Measurements from ENCODE around the gene PROX1. TPM values are rescaled to one million over a fixed set of nuclear protein-coding genes. Genes with fewer than 3 reads are reported as not detected.
A peak's percentile ranks its signal among the peaks of the same experiment; 100 is the strongest.

PROX1 gene
- total RNA-seq, 2 experiments from 2014 or later: 0.09 to 0.14 TPM

DNA sequence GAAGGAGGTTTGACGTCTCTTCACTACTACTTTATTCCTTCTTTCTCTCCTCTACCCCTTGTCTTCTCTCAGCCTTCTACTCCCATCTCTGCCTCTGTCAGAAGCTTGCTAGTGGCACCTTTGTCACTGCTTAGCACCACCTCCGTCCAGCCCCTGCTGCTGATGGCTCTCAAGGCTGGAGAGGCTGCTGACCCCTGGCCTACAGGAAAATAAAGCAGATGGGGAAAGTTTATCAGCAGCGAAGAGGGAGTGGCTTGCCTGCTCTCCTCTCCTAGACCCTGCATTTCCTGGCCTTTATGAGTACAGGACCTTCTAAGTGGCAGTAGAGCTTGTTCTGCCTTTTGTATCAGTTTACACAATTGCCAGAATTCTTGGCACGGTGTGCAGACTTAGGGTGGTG is 27.0 kb downstream of the PROX1 start:
- peaks cover 3% of the 10 kb centered on the region for H3K4me1 Mint-ChIP-seq
- DNase-seq: no peak
- no peak overlapping the region for H3K4me3 Mint-ChIP-seq
- no peaks in the 10 kb centered on the region for H3K36me3 Mint-ChIP-seq (ENCODE audit: low read depth)
- intact Hi-C loops (cut with DNase I, micrococcal nuclease): no loop called here
- no peaks in the 10 kb centered on the region for H3K9me3 Mint-ChIP-seq (ENCODE audit: low read depth)
- H3K27ac Mint-ChIP-seq: no peak overlapping the region
- ChIA-PET POLR2A (no interaction called here), CTCF (no interaction called here)
- no peak for ATAC-seq
- no peaks in the 10 kb centered on the region for H3K27me3 Mint-ChIP-seq

DNA sequence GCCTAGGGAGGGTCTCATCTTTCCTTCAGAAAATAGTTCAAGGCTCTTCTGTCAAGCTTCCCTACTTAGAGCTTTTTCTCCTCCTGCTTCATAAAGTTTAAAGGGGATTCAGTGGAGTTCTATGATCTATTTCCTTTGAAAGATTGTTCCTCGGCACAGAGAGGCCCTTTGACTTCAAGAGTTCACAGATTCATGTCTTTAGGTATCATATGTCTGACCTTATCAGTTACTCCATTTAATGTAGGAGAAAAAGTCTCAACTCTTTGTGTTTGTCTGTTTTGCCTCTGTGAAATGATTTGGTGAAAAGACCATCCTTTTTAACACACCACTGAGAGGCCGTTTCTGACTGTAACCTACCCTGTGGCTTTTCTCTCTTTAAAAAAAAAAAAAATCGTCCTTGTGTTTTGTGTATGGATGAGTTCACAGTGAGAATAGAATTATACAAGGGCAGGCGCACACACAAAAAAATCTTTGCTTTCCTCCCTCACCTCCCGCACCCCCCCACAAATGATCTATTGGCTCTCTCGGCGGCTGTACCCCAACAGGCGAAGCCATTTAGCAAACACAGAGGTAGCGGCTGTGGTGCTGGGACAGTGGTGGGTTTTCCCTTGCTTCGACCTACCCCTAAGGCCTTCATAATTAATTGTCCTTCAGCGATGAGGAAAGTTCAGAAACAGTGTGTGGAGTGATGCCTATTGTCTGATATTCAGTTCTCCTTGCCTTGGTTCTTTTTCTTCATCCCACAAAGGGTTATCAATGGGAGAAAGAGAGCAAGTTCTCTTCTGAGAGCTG is 29.6 kb downstream of the PROX1 start:
- intact Hi-C loops (cut with DNase I, micrococcal nuclease): no loop called here
- POLR2A ChIA-PET: interaction anchor here (0.7 kb wide), 1 partner anchor 9 kb away, joined by 6 read pairs; no protein-coding TSS in a partner anchor

DNA sequence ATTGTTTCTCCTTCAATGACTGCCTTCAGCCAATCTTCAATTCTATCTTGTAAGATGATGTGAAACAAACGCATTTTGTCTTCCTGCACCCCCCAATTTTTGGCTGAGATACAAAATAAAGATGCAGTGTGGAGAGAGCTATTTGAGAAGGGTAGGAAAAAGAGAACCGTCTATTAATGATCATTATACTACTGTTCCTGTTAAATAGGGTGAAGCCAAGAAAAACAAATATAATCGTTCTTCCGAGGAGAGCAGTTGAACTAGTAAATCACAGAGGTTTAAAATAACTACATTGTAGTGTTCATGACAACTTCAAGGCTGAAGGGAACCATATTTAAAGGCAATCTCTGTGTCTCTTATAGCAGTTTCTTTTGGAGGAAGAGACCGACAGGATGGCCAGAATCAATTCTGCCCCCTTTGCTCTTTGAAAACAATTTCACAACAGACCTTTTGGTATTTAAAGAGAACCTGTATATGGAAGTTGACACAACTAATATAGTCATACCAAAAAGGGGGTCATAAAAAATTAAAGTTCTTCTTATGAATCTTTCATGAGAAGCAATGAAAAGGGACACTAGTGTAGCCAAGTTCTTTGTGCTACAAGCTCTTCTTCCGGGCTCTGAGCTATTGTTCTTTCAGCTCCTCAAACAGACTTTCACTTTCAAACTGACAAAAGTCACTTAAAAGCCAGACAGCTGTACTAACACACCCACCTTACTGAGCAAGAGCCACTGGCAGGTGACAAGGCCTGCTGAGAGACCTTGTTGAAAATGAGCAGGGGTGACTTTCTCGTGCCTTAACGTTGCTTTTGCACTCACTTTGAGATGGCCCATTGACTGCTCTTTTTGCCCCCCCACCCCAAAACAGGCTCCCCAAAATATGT is 30.9 kb downstream of the PROX1 start:
- peak; percentile 11 for DNase-seq
- no peak overlapping the region for H3K27ac Mint-ChIP-seq
- peaks cover 2% of the 10 kb centered on the region for H3K27me3 Mint-ChIP-seq
- POLR2A ChIA-PET: interaction anchor here (0.6 kb wide), 1 partner anchor 43 kb away, joined by 4 read pairs; no protein-coding TSS in a partner anchor
- CTCF ChIA-PET: no interaction called here
- peaks cover 3% of the 10 kb centered on the region for H3K4me1 Mint-ChIP-seq
- no peaks in the 10 kb centered on the region for H3K9me3 Mint-ChIP-seq (ENCODE audit: low read depth)
- no peak overlapping the region for H3K4me3 Mint-ChIP-seq
- intact Hi-C loops (cut with DNase I, micrococcal nuclease): no loop called here
- H3K36me3 Mint-ChIP-seq (ENCODE audit: low read depth): no peaks in the 10 kb centered on the region
- peak; percentile 84 for ATAC-seq

More for the DNA sequence above, 29.6 kb downstream of the PROX1 start:
- no peak for DNase-seq
- no peak overlapping the region for H3K4me3 Mint-ChIP-seq
- CTCF ChIA-PET: no interaction called here
- H3K9me3 Mint-ChIP-seq (ENCODE audit: low read depth): no peaks in the 10 kb centered on the region
- peaks cover 3% of the 10 kb centered on the region for H3K4me1 Mint-ChIP-seq
- no peak overlapping the region for H3K27ac Mint-ChIP-seq
- H3K27me3 Mint-ChIP-seq: no peaks in the 10 kb centered on the region
- no peaks in the 10 kb centered on the region for H3K36me3 Mint-ChIP-seq (ENCODE audit: low read depth)
- no peak for ATAC-seq

DNA sequence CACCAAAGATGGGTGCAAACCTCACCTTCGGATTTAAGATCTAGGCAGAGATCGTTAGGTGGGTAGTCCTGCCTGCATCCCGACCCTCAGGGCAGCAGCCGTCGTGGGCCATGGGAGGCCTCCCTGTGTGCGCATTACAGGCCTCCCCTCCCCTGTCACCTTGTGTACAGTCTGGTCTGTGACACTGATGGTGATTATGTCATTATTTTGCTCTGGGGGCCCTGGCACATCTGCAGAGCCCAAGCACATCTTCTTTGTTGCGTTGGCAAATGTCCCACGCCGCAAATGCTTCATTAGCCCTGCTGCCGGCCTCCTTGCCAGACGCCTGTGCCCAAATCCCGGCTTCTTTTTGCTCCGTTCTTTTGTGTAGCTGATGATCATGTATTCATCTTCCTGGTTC is 31.7 kb downstream of the PROX1 start:
- DNase-seq (no peak), ATAC-seq (no peak)
- Mint-ChIP-seq H3K27me3 (peaks cover 2% of the 10 kb centered on the region), H3K36me3 (ENCODE audit: low read depth) (no peaks in the 10 kb centered on the region), H3K9me3 (ENCODE audit: low read depth) (no peaks in the 10 kb centered on the region), H3K4me3 (no peak overlapping the region), H3K4me1 (peaks cover 3% of the 10 kb centered on the region), H3K27ac (no peak overlapping the region)
- intact Hi-C loops (cut with DNase I, micrococcal nuclease): no loop called here
- ChIA-PET CTCF (no interaction called here), POLR2A (no interaction called here)

DNA sequence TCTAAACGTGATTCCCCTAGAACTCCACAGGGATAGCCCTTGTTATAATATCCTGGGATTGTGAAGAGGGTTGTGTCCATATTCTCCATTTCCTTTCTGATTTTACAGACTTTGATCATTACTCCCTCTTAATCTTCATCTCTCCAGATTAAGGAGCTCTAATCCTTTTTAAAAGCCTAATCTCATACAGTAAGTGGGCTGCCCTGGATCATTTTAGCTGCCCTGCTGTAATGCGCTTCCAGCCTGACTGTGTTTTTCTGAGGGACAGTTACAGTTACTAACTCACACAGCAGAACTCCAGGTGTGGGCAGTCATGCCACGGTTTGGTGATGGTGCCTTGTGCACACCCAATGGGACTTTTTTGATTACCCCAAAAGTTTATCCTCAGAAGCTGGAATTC is 33.5 kb downstream of the PROX1 start:
- H3K9me3 Mint-ChIP-seq (ENCODE audit: low read depth): no peaks in the 10 kb centered on the region
- CTCF ChIA-PET: interaction anchor here (1.1 kb wide), 1 partner anchor 92 kb away, joined by 3 read pairs; no protein-coding TSS in a partner anchor
- intact Hi-C loops (cut with DNase I, micrococcal nuclease): no loop called here
- H3K36me3 Mint-ChIP-seq (ENCODE audit: low read depth): no peaks in the 10 kb centered on the region
- H3K27me3 Mint-ChIP-seq: peaks cover 4% of the 10 kb centered on the region
- no peak for ATAC-seq
- no peak overlapping the region for H3K27ac Mint-ChIP-seq
- peaks cover 3% of the 10 kb centered on the region for H3K4me1 Mint-ChIP-seq
- POLR2A ChIA-PET: no interaction called here
- DNase-seq: no peak
- no peak overlapping the region for H3K4me3 Mint-ChIP-seq

DNA sequence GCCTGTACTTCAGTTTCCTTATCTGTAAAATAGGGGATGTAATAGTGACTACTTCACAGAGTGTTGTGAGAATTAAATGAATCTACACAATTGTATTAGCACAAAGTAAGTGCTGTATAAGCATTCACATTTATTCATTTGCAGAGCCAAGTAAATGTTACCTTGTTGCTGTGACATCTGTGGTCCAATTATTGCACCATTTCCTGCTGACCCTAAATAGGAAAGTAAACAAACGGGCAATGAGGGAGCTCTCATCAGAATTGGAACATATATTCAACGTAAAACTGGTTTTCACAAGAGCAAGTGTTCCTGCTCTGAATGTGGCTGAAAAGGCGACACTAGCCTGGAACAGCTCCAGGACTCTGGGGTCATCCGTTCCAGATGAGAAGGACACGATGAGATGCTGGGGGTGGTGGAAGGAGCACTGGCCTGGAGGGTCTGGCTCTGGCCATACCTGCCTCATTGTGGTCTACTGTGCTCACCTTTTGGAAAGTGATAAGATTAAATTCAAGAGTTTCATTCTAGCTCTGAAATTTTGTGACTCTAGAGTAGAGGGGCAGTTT is 34.5 kb downstream of the PROX1 start:
- Mint-ChIP-seq H3K27me3 (peaks cover 11% of the 10 kb centered on the region), H3K27ac (no peak overlapping the region), H3K9me3 (ENCODE audit: low read depth) (no peaks in the 10 kb centered on the region), H3K4me3 (no peak overlapping the region), H3K4me1 (peaks cover 3% of the 10 kb centered on the region), H3K36me3 (ENCODE audit: low read depth) (no peaks in the 10 kb centered on the region)
- DNase-seq (no peak), ATAC-seq (no peak)
- intact Hi-C loops (cut with DNase I, micrococcal nuclease): no loop called here
- ChIA-PET POLR2A (no interaction called here), CTCF (interaction anchor here (1.1 kb wide), 1 partner anchor 91 kb away, joined by 3 read pairs; no protein-coding TSS in a partner anchor)

DNA sequence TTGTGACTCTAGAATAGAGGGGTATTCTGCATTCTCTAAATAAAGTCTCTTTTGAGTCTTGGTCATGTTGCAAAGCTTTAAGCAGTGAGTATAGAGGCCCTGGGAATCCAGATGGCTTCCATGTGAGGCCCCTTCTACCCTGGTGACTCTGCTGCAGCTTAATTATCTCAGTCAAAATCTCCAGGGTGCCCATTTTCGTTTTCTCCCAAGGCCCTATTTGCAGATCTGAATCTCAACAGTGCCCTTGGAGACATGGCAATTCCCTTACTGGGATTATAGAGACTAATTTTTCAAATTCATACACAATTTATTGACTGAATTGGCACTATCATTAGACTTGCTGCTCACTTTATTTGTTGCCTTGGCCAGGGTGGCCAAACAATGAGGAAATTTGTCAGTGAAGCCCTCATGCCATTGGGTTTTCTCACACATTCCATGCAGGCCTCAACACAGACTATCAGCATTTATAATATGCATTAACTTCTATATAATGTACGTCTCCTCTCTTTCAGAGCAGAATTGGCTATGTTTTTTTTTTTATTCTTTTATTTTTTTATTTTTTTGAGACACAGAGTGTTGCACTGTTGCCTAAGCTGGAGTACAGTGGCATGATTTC is 35.1 kb downstream of the PROX1 start:
- Mint-ChIP-seq H3K4me1 (peaks cover 3% of the 10 kb centered on the region), H3K4me3 (no peak overlapping the region), H3K9me3 (ENCODE audit: low read depth) (no peaks in the 10 kb centered on the region), H3K27me3 (peaks cover 14% of the 10 kb centered on the region), H3K27ac (no peak overlapping the region), H3K36me3 (ENCODE audit: low read depth) (no peaks in the 10 kb centered on the region)
- ATAC-seq: no peak
- intact Hi-C loops (cut with DNase I, micrococcal nuclease): no loop called here
- ChIA-PET CTCF (no interaction called here), POLR2A (no interaction called here)
- no peak for DNase-seq

DNA sequence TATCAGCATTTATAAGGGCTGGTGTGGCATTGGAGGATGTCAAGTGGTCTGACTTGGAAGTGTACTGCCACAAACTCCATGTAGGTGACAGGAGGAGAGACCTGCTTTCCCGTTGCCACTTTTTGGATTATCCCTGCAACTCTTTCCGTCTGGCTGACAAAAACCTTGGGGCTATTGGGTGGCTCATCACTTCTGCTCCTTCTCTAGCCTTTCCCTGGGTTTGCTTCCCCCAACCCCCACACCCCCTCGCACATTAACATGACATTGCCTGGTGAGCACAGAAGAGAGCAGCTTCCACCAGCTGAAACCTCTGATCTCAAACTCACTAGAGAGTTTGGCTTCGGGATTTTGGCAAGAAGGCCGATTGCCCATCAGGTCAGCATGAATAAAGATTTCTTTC is 39.2 kb downstream of the PROX1 start:
- intact Hi-C loops (cut with DNase I, micrococcal nuclease): no loop called here
- peaks cover 26% of the 10 kb centered on the region for H3K27me3 Mint-ChIP-seq
- no peak overlapping the region for H3K4me3 Mint-ChIP-seq
- POLR2A ChIA-PET: no interaction called here
- no peaks in the 10 kb centered on the region for H3K36me3 Mint-ChIP-seq (ENCODE audit: low read depth)
- DNase-seq (no peak), ATAC-seq (no peak)
- CTCF ChIA-PET: no interaction called here
- no peaks in the 10 kb centered on the region for H3K9me3 Mint-ChIP-seq (ENCODE audit: low read depth)
- no peak overlapping the region for H3K27ac Mint-ChIP-seq
- no peaks in the 10 kb centered on the region for H3K4me1 Mint-ChIP-seq

DNA sequence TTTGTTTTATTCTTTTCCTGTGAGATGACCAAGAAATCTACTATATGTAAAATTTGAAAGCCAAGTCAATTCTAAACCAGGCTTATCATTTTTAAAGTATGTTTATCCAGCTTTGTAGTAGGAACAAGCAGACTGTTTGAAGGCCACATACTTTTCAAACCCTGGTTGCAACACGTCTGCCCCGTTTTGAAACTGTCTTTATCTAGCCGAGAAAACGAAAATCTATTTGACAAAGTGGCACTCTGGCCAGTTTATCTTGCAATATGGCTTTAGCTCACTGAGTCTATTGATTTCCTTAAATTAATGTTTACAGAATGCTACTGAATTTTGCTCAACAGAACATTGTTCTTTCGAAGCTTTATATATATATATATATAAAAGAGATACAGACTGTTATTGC is 39.7 kb downstream of the PROX1 start:
- ChIA-PET POLR2A (no interaction called here), CTCF (no interaction called here)
- intact Hi-C loops (cut with DNase I, micrococcal nuclease): no loop called here

DNA sequence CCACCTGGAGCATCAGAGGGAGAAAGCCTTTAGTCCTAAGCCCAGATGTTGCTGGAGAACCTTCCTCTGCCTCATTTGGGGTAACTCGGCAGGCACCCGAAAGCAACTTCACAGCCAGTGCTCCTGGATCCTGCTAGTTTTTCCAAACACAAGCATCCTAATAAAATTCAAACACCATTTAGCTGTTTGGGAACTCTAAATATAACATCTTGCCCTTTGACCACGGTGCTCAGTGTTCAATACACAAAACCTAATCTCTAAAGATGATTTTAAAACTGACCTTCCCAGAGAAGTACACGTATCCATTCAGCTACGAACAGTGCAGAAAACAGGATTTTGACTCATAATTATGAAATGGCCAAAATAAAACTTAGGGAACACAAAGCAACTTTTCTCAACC is 40.3 kb downstream of the PROX1 start:
- Mint-ChIP-seq H3K27ac (no peak overlapping the region), H3K36me3 (ENCODE audit: low read depth) (no peaks in the 10 kb centered on the region), H3K9me3 (ENCODE audit: low read depth) (no peaks in the 10 kb centered on the region), H3K4me1 (no peaks in the 10 kb centered on the region), H3K27me3 (peaks cover 26% of the 10 kb centered on the region), H3K4me3 (no peak overlapping the region)
- no peak for ATAC-seq
- CTCF ChIA-PET: interaction anchor here (0.7 to 0.8 kb wide), 2 partner anchors 67 to 318 kb away, joined by 3 to 4 read pairs; no protein-coding TSS in a partner anchor
- DNase-seq: no peak
- POLR2A ChIA-PET: no interaction called here
- intact Hi-C loops (cut with DNase I, micrococcal nuclease): no loop called here

More for the DNA sequence above, 39.7 kb downstream of the PROX1 start:
- no peak overlapping the region for H3K27ac Mint-ChIP-seq
- ATAC-seq (no peak), DNase-seq (no peak)
- H3K27me3 Mint-ChIP-seq: peaks cover 26% of the 10 kb centered on the region
- no peaks in the 10 kb centered on the region for H3K36me3 Mint-ChIP-seq (ENCODE audit: low read depth)
- H3K4me3 Mint-ChIP-seq: no peak overlapping the region
- H3K4me1 Mint-ChIP-seq: no peaks in the 10 kb centered on the region
- H3K9me3 Mint-ChIP-seq (ENCODE audit: low read depth): no peaks in the 10 kb centered on the region

DNA sequence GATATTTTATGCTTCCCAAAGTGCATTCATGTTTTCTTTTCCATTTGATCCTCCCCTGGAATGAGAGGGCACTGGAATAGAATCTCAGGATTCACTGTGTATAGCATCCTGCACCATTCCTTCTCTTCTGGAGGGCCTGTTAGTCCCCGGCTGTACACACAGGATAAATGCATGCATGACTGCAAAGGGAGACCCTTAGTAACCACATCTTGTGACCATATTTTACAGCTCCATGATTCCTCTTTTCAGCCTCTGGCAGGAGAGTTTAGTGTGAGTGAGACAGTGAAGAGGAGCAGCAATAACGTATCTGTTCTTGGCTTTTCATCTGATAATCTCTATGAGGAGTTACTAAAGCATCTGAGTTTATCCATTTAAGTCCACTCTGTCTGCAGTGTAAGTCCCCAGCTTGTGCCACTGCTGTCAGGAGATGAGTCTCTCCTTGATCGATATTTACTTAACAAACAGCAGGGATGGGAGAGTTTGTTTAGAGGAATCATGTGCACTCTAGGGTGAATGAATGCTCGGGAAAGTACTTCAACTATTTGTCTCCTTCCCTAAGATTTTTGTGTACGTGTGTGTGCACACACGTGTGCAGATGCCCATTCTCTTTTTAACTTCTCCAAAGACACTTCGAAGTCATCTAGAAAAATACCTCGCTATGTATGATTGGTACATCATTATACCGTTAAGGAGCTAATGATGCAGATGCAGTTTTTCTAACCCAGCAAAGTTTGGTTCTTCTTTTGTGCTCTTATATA is 41.1 kb downstream of the PROX1 start:
- ChIA-PET POLR2A (no interaction called here), CTCF (interaction anchor here (0.8 kb wide), 1 partner anchor 68 kb away, joined by 4 read pairs; no protein-coding TSS in a partner anchor)
- H3K9me3 Mint-ChIP-seq (ENCODE audit: low read depth): no peaks in the 10 kb centered on the region
- H3K4me3 Mint-ChIP-seq: no peak overlapping the region
- no peaks in the 10 kb centered on the region for H3K36me3 Mint-ChIP-seq (ENCODE audit: low read depth)
- ATAC-seq: no peak
- H3K27me3 Mint-ChIP-seq: peaks cover 23% of the 10 kb centered on the region
- no peaks in the 10 kb centered on the region for H3K4me1 Mint-ChIP-seq
- no peak for DNase-seq
- intact Hi-C loops (cut with DNase I, micrococcal nuclease): no loop called here
- no peak overlapping the region for H3K27ac Mint-ChIP-seq

Data from activated CD4-positive, alpha-beta T cell treated with anti-CD3 and anti-CD28 coated beads for 36 hours (primary cell).